B cell (primary cell): ENCODE data around the gene NRL. TPM values are rescaled to one million over a fixed set of nuclear protein-coding genes. Genes with fewer than 3 reads are reported as not detected.

Source experiments
- ATAC-seq: fragments of 200-7000 bp; cut with Tn5 transposase; one replicate; pipeline ENCODE4 v1.10.0; 2021; ENCODE audit warnings: low read depth, mild to moderate bottlenecking, moderate number of reproducible peaks, moderate library complexity
- CTCF ChIA-PET: fragments of 350-600 bp; sonication (Branson Sonifier 250); formaldehyde crosslinking; loops from one replicate; lab custom pipeline; 2021; ENCODE audit warnings: antibody characterized with exemption, inconsistent platforms; lab: Charles Lee
- POLR2A ChIA-PET: fragments of 350-600 bp; sonication (Branson Sonifier 250); formaldehyde crosslinking; loops from one replicate; lab custom pipeline; 2021; ENCODE audit warnings: antibody characterized with exemption; lab: Charles Lee
- DNase-seq: peaks from one replicate; pipeline ENCODE4 v3.0.0; 2013
- H2AFZ ChIP-seq: 2 replicates; pipeline ENCODE4 v1.6.1; 2012; ENCODE audit warnings: mild to moderate bottlenecking, low read depth, low read length; ENCODE audit not compliant: insufficient read depth, poor library complexity, severe bottlenecking
- H3K27ac ChIP-seq, 2 donors: 1 replicate in 1 of 2; 2 replicates in 1 of 2; pipeline ENCODE4 v1.5.1; 2012 to 2013; ENCODE audit warnings: low read length in 2 of 2, mild to moderate bottlenecking in 2 of 2, moderate library complexity in 1 of 2
- H3K27me3 ChIP-seq, 4 experiments: fragments of 200-600 bp in 1 of 4; sonication (generic) in 1 of 4; replicated peaks in 1 of 4; 1 replicate in 2 of 4; 2 replicates in 2 of 4; pipeline versions ENCODE4 v1.6.1 to v1.7.0; 2013 to 2016; ENCODE audit warnings: low read length in 3 of 4, mild to moderate bottlenecking in 2 of 4, mixed read lengths in 1 of 4, moderate library complexity in 1 of 4; ENCODE audit not compliant: insufficient read depth in 4 of 4, control insufficient read depth in 3 of 4; ENCODE audit errors: control extremely low read depth in 1 of 4
- H3K36me3 ChIP-seq, 2 experiments: replicated peaks in 1 of 2; 1 replicate in 1 of 2; 2 replicates in 1 of 2; pipeline versions ENCODE4 v1.6.1 to v1.7.1; 2013; ENCODE audit warnings: low read length in 1 of 2; ENCODE audit not compliant: insufficient read depth in 2 of 2, control insufficient read depth in 1 of 2; ENCODE audit errors: control extremely low read depth in 1 of 2, extremely low read depth in 1 of 2
- H3K4me1 ChIP-seq, 2 donors: fragments of 200-600 bp in 1 of 2; sonication (generic) in 1 of 2; 1 replicate in 1 of 2; 2 replicates in 1 of 2; pipeline versions ENCODE4 v1.5.1 to v1.6.1; 2013 to 2017; ENCODE audit warnings: low read length in 2 of 2; ENCODE audit not compliant: control insufficient read depth in 2 of 2, insufficient read depth in 2 of 2
- H3K4me2 ChIP-seq: replicated peaks from 2 replicates; pipeline ENCODE3; 2012; ENCODE audit warnings: mild to moderate bottlenecking, low read depth, low read length; ENCODE audit not compliant: poor library complexity, severe bottlenecking
- H3K4me3 ChIP-seq, 5 experiments: fragments of 200-600 bp in 1 of 5; sonication (generic) in 1 of 5; 1 replicate in 3 of 5; 2 replicates in 2 of 5; pipeline versions ENCODE4 v1.5.1 to v1.7.0; 2011 to 2016; ENCODE audit warnings: low read length in 4 of 5, mild to moderate bottlenecking in 4 of 5, low read depth in 2 of 5, control low read depth in 1 of 5, moderate library complexity in 1 of 5; ENCODE audit not compliant: insufficient read depth in 1 of 5; ENCODE audit errors: control extremely low read depth in 1 of 5, extremely low read depth in 1 of 5
- H3K79me2 ChIP-seq: fragments of 200-600 bp; sonication (generic); one replicate; pipeline ENCODE4 v1.6.0; 2016; ENCODE audit warnings: low read length; ENCODE audit not compliant: control insufficient read depth, insufficient read depth
- H3K9ac ChIP-seq: fragments of 200-600 bp; sonication (generic); 2 replicates; pipeline ENCODE4 v1.6.1; 2017; ENCODE audit warnings: mild to moderate bottlenecking, low read length, moderate library complexity
- H3K9me3 ChIP-seq, 3 donors: one replicate each; pipeline versions ENCODE4 v1.6.1 to v1.7.1; 2013; ENCODE audit warnings: low read length in 2 of 3; ENCODE audit not compliant: control insufficient read depth in 2 of 3, insufficient read depth in 1 of 3; ENCODE audit errors: control extremely low read depth in 1 of 3
- H4K20me1 ChIP-seq: 2 replicates; pipeline ENCODE4 v1.6.0; 2012; ENCODE audit warnings: mild to moderate bottlenecking, low read length; ENCODE audit not compliant: insufficient read depth, control insufficient read depth, poor library complexity, severe bottlenecking
- H3K27ac Mint-ChIP-seq: one replicate; pipeline ENCODE4 v1.8.0; 2021; ENCODE audit warnings: mixed read lengths
- H3K27me3 Mint-ChIP-seq: one replicate; pipeline ENCODE4 v1.8.0; 2021; ENCODE audit warnings: mixed read lengths
- H3K4me1 Mint-ChIP-seq: one replicate; pipeline ENCODE4 v1.8.0; 2021; ENCODE audit warnings: mixed read lengths
- H3K4me3 Mint-ChIP-seq: one replicate; pipeline ENCODE4 v1.8.0; 2021; ENCODE audit warnings: mixed read lengths
- H3K9me3 Mint-ChIP-seq: one replicate; pipeline ENCODE4 v1.8.0; 2022; ENCODE audit warnings: mixed read lengths; ENCODE audit not compliant: insufficient read depth
- CTCF ChIP-seq: fragments of 200-600 bp; IDR thresholded peaks from one replicate; pipeline ENCODE4 v1.8.0; 2022; ENCODE audit warnings: antibody characterized with exemption, mild to moderate bottlenecking
- EZH2 ChIP-seq: IDR thresholded peaks from 2 replicates; pipeline ENCODE4 v1.6.1; 2012; ENCODE audit warnings: borderline replicate concordance, low read depth, mild to moderate bottlenecking, moderate library complexity, low read length; ENCODE audit not compliant: insufficient read depth, poor library complexity, severe bottlenecking
- WGBS: methylation state at CpG from one replicate; pipeline ENCODE4 v1.1.5; 2013; ENCODE audit warnings: missing lambda C conversion rate; ENCODE audit not compliant: insufficient coverage; 5-methylcytosine and 5-hydroxymethylcytosine counted together
- intact Hi-C: fragments of 100-400 bp; cut with micrococcal nuclease; formaldehyde crosslinking; loops from one replicate; pipeline ENCODE4 v1.10.0; 2022
- polyA plus RNA-seq: library from polyadenylated mRNA; depleted of rRNA; stranded (reverse); fragments of >200 nt; gene quantifications from 2 replicates; pipeline ENCODE4 v1.2.3, GENCODE V29; 2012
- total RNA-seq, 2 donors: library from RNA; stranded (reverse); fragments of 120-200 nt in 1 of 2; gene quantifications; 1 replicate in 1 of 2; 2 replicates in 1 of 2; pipeline versions ENCODE4 v1.2.3 to v1.2.4, GENCODE V29; 2013 to 2022

The NRL gene
- total and polyA plus RNA-seq, 2 donors (not counting 1 experiment from before 2014, with no cell fraction given) = 7.0 to 8.8 TPM

- H2AFZ ChIP-seq = no peak overlapping the region
- no peak overlapping the region for H3K4me2 ChIP-seq
- H3K27me3 Mint-ChIP-seq = no peaks in the 10 kb centered on the region
- WGBS = no CpG with 5 or more reads among the region's 2 CpGs
- intact Hi-C loops = no loop called here
- no peaks in the 10 kb centered on the region for H3K9me3 ChIP-seq
- POLR2A ChIA-PET = interaction anchor here (1.2 to 1.3 kb wide), 3 partner anchors 17 to 81 kb away, joined by 3 to 10 read pairs (median 3); partner anchors contain the start of gene CHMP4A
- H3K27me3 ChIP-seq = no peaks in the 10 kb centered on the region
- H3K9me3 Mint-ChIP-seq = no peaks in the 10 kb centered on the region
- H4K20me1 ChIP-seq = peaks cover 11% of the 10 kb centered on the region
- peak overlapping the region; percentile 28 for H3K27ac Mint-ChIP-seq
- no peak for TF ChIP-seq EZH2
- no peak for TF ChIP-seq CTCF
- CTCF ChIA-PET = interaction anchor here (1.2 to 3.0 kb wide), 3 partner anchors 16 to 28 kb away, joined by 3 to 12 read pairs (median 6); partner anchors contain the start of genes IRF9 and NRL
- H3K36me3 ChIP-seq = peaks cover 0 to 9% of the 10 kb centered on the region in 2 experiments
- H3K9ac ChIP-seq = no peak overlapping the region
- no peak overlapping the region for H3K4me3 Mint-ChIP-seq
- no peak overlapping the region for H3K27ac ChIP-seq
- no peak overlapping the region for H3K4me3 ChIP-seq
- DNase-seq (no peak), ATAC-seq (no peak)
- peaks cover 30 to 32% of the 10 kb centered on the region in 2 donors for H3K4me1 ChIP-seq
- peaks cover 29% of the 10 kb centered on the region for H3K79me2 ChIP-seq
- peaks cover 33% of the 10 kb centered on the region for H3K4me1 Mint-ChIP-seq
Measured at GRCh38 chr14:24132976-24133375, 18.2 kb upstream of the NRL start.

- peaks cover 0 to 1% of the 10 kb centered on the region in 2 experiments for H3K36me3 ChIP-seq
- H3K27me3 ChIP-seq = no peaks in the 10 kb centered on the region
- POLR2A ChIA-PET = interaction anchor here (1.2 kb wide), 1 partner anchor 81 kb away, joined by 3 read pairs; the partner anchor contains the start of gene CHMP4A
- Mint-ChIP-seq H3K27me3 (no peaks in the 10 kb centered on the region), H3K4me3 (no peak overlapping the region), H3K4me1 (peaks cover 34% of the 10 kb centered on the region), H3K27ac (peak overlapping the region; percentile 32), H3K9me3 (no peaks in the 10 kb centered on the region)
- H4K20me1 ChIP-seq = peaks cover 7% of the 10 kb centered on the region
- DNase-seq (peak; percentile 18), ATAC-seq (no peak)
- peaks cover 21% of the 10 kb centered on the region for H3K79me2 ChIP-seq
- peaks cover 33 to 34% of the 10 kb centered on the region in 2 donors for H3K4me1 ChIP-seq
- H3K9me3 ChIP-seq = no peaks in the 10 kb centered on the region
- WGBS = 40% methylated on average over 24 of the region's 24 CpGs
- H3K9ac ChIP-seq = no peak overlapping the region
- CTCF ChIA-PET = interaction anchor here (3.0 kb wide), 1 partner anchor 29 kb away, joined by 12 read pairs; the partner anchor contains the start of gene IRF9
- peak overlapping the region; percentile 22 for H2AFZ ChIP-seq
- peak overlapping the region; percentile 29 for H3K4me2 ChIP-seq
- no peak overlapping the region for H3K4me3 ChIP-seq
- intact Hi-C loops = no loop called here
- no peak overlapping the region for H3K27ac ChIP-seq
- no peak for TF ChIP-seq EZH2
- TF ChIP-seq CTCF = no peak
Measured at GRCh38 chr14:24132061-24132685, 17.4 kb upstream of the NRL start.
